ENCODE data around the gene TGIF1. TPM values are rescaled to one million over a fixed set of nuclear protein-coding genes. Genes with fewer than 3 reads are reported as not detected.
A peak's percentile ranks its signal among the peaks of the same experiment; 100 is the strongest.

Gene TGIF1
- total RNA-seq, 1 experiment from 2014 or later, result 90.4 TPM

- no peak for DNase-seq (ENCODE audit: low read depth)
Measured at GRCh38 chr18:3429121-3429520, 20.9 kb upstream of the TGIF1 start.

- no peak for DNase-seq (ENCODE audit: low read depth)
Measured at GRCh38 chr18:3434685-3435084, 15.3 kb upstream of the TGIF1 start.

GRCh38 chr18:3440341-3440740, 9.6 kb upstream of the TGIF1 start:
- DNase-seq (ENCODE audit: low read depth), result no peak

- DNase-seq (ENCODE audit: low read depth), result peak; percentile 57
Measured at GRCh38 chr18:3441290-3441689, 8.7 kb upstream of the TGIF1 start.

GRCh38 chr18:3442919-3443318, 7.1 kb upstream of the TGIF1 start:
- no peak for DNase-seq (ENCODE audit: low read depth)

- no peak for DNase-seq (ENCODE audit: low read depth)
Measured at GRCh38 chr18:3444296-3444695, 5.7 kb upstream of the TGIF1 start.

- no peak for DNase-seq (ENCODE audit: low read depth)
Measured at GRCh38 chr18:3444954-3445353, 5.0 kb upstream of the TGIF1 start.

GRCh38 chr18:3447068-3447894, 2.7 kb upstream of the TGIF1 start:
- DNase-seq (ENCODE audit: low read depth), result no peak

- peak; percentile 98 for DNase-seq (ENCODE audit: low read depth)
Measured at GRCh38 chr18:3447895-3448837, 1.8 kb upstream of the TGIF1 start.

GRCh38 chr18:3448838-3449511, 997 bp upstream of the TGIF1 start:
- DNase-seq (ENCODE audit: low read depth), result peak; percentile 97

GRCh38 chr18:3449512-3450011, 410 bp upstream of the TGIF1 start:
- DNase-seq (ENCODE audit: low read depth), result no peak

GRCh38 chr18:3450799-3451182, 819 bp downstream of the TGIF1 start:
- no peak for DNase-seq (ENCODE audit: low read depth)

- peak; percentile 90 for DNase-seq (ENCODE audit: low read depth)
Measured at GRCh38 chr18:3451183-3451988, 1.4 kb downstream of the TGIF1 start.

GRCh38 chr18:3451989-3452749, 2.2 kb downstream of the TGIF1 start:
- DNase-seq (ENCODE audit: low read depth), result peak; percentile 45

GRCh38 chr18:3452750-3453539, 3.0 kb downstream of the TGIF1 start:
- peak; percentile 32 for DNase-seq (ENCODE audit: low read depth)

GRCh38 chr18:3453540-3454364, 3.8 kb downstream of the TGIF1 start:
- DNase-seq (ENCODE audit: low read depth), result peak; percentile 93

GRCh38 chr18:3454365-3455089, 4.6 kb downstream of the TGIF1 start:
- peak; percentile 58 for DNase-seq (ENCODE audit: low read depth)

GRCh38 chr18:3455090-3455635, 5.2 kb downstream of the TGIF1 start:
- DNase-seq (ENCODE audit: low read depth), result no peak

Measured in RPMI7951 (cell line).